Peyer's patch (tissue), 4 donors: Measurements from ENCODE around the gene TLX2. TPM values are rescaled to one million over a fixed set of nuclear protein-coding genes. Genes with fewer than 3 reads are reported as not detected.

Experiments
- DNase-seq, 3 donors: peaks; one replicate each; pipeline ENCODE4 v3.0.0-alpha.2; 2017 to 2019
- H3K27ac ChIP-seq, 4 donors: fragments of 200-600 bp; sonication (generic); one replicate each; pipeline ENCODE4 v1.5.1; 2016 to 2019
- H3K27me3 ChIP-seq, 2 donors: fragments of 200-600 bp; sonication (generic); one replicate each; pipeline ENCODE4 v1.5.1; 2019
- H3K36me3 ChIP-seq, 3 donors: fragments of 200-600 bp; sonication (generic); one replicate each; pipeline ENCODE4 v1.5.1; 2016 to 2019
- H3K4me1 ChIP-seq, 4 donors: fragments of 200-600 bp; sonication (generic); one replicate each; pipeline ENCODE4 v1.5.1; 2016 to 2019
- H3K4me3 ChIP-seq, 4 donors: fragments of 200-600 bp; sonication (generic); 1 replicate in 3 of 4; 2 replicates in 1 of 4; pipeline ENCODE4 v1.5.1; 2016 to 2019; ENCODE audit warnings: mild to moderate bottlenecking in 1 of 4
- H3K9me3 ChIP-seq, 4 donors: fragments of 200-600 bp; sonication (generic); one replicate each; pipeline ENCODE4 v1.5.1; 2016 to 2019; ENCODE audit warnings: mild to moderate bottlenecking in 1 of 4
- POLR2A ChIP-seq, 2 donors: fragments of 450-650 bp; IDR thresholded peaks; one replicate each; pipeline ENCODE4 v1.5.1; 2017; ENCODE audit warnings: antibody characterized with exemption in 2 of 2, mild to moderate bottlenecking in 2 of 2, moderate library complexity in 2 of 2
- total RNA-seq, 4 donors: library from RNA; depleted of rRNA; stranded (reverse); fragments of >200 nt; gene quantifications; one replicate each; pipeline ENCODE4 v1.1.0, GENCODE V29; 2016
- TF ChIP-seq, protein P1 (sequence below), 6 experiments: fragments of 450-650 bp in 4 of 6; fragments of 200-600 bp in 2 of 6; sonication (generic) in 1 of 6; IDR thresholded peaks; one replicate each; pipeline ENCODE4 v1.5.1; 2017 to 2019; ENCODE audit warnings: antibody characterized with exemption in 6 of 6, mild to moderate bottlenecking in 3 of 6, moderate library complexity in 1 of 6

TLX2 gene
- total RNA-seq, 4 donors from 2014 or later = 0.53 to 1.7 (median 1.7) TPM; not detected in 1

DNA sequence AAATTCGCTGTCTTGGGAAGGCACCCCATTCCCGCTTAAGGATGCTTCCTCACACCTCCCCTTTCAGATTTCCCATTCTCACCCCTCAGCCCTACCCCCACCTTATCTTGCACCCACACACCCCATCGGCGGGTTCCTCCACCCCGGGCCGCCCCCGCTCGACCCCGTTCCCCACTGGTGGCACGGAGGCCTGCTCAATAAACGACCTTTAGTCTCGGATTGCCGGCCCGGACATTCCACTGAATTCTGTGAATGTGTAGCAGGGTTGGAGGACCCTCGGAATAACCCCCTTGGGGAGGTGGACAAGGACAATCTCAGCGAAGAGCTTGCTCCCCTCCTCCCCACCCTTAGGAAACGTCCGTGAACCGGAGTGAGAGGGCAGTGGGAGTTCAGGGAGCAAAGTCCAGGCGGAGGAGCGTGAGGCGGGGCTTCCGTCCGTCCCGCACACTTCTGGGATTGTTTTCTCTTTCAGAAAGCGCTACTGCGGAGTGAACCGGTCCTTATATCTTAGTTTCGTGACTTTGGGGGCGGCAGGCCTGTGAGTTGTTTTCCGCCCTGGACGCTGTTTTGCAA, 12.0 kb upstream of the TLX2 start:
- Histone ChIP-seq H3K27ac (peak overlapping the region; percentile 67 to 94 (median 91)), H3K36me3 (peaks cover 0 to 13% (median 0%) of the 10 kb centered on the region in 3 donors), H3K27me3 (no peaks in the 10 kb centered on the region), H3K4me1 (peaks cover 3 to 79% (median 29%) of the 10 kb centered on the region in 4 donors), H3K4me3 (peak overlapping the region; percentile 37 to 85 (median 54)), H3K9me3 (no peaks in the 10 kb centered on the region)
- TF ChIP-seq POLR2A (IDR thresholded peaks at IDR 0.05) = peak; percentile 66 to 69
- TF ChIP-seq, protein P1, sequence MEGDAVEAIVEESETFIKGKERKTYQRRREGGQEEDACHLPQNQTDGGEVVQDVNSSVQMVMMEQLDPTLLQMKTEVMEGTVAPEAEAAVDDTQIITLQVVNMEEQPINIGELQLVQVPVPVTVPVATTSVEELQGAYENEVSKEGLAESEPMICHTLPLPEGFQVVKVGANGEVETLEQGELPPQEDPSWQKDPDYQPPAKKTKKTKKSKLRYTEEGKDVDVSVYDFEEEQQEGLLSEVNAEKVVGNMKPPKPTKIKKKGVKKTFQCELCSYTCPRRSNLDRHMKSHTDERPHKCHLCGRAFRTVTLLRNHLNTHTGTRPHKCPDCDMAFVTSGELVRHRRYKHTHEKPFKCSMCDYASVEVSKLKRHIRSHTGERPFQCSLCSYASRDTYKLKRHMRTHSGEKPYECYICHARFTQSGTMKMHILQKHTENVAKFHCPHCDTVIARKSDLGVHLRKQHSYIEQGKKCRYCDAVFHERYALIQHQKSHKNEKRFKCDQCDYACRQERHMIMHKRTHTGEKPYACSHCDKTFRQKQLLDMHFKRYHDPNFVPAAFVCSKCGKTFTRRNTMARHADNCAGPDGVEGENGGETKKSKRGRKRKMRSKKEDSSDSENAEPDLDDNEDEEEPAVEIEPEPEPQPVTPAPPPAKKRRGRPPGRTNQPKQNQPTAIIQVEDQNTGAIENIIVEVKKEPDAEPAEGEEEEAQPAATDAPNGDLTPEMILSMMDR (IDR thresholded peaks at IDR 0.05) = no peak
- DNase-seq = peak in 2 of 3 donors; percentile 83 to 85

DNA sequence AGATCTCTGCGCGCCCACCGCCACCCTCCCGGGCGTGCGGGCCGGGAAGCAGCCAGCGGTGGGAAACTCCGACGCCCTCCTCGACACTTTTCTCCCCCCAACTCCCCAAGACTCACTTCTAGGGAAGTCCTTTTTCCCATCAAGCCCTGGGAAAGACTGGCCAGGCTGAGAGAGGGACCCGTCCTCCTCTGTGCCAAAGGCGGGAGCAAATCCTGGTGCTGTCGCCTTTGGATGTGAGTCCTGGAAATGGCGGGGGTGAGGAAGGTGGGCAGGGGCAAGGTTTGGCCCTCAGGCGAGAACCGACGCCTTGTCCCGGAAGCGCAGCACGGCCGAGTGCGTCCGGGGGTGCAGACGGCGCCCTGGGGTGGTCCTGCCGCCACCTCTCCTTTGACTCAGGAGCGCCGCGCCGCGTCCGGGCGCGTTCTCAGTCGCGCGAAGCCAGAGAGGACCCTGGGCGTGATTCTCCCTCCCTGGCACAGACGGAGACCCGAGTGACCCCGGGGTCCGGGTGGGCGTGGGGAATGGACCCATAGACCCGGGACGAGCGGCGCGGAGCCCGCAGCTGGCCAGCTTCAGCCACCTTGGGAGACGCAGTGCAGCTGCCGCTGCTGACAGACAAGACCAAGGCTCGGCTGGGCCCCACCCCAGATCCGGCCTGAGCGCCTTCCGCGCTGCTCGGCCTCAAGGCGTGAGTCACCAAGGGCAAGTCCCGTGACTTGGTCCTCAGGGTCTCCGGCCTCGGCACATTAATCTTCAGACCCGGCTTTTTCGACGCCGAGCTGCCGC, 11.3 kb upstream of the TLX2 start:
- Histone ChIP-seq H3K27ac (peak overlapping the region; percentile 67 to 94 (median 91)), H3K27me3 (no peaks in the 10 kb centered on the region)

DNA sequence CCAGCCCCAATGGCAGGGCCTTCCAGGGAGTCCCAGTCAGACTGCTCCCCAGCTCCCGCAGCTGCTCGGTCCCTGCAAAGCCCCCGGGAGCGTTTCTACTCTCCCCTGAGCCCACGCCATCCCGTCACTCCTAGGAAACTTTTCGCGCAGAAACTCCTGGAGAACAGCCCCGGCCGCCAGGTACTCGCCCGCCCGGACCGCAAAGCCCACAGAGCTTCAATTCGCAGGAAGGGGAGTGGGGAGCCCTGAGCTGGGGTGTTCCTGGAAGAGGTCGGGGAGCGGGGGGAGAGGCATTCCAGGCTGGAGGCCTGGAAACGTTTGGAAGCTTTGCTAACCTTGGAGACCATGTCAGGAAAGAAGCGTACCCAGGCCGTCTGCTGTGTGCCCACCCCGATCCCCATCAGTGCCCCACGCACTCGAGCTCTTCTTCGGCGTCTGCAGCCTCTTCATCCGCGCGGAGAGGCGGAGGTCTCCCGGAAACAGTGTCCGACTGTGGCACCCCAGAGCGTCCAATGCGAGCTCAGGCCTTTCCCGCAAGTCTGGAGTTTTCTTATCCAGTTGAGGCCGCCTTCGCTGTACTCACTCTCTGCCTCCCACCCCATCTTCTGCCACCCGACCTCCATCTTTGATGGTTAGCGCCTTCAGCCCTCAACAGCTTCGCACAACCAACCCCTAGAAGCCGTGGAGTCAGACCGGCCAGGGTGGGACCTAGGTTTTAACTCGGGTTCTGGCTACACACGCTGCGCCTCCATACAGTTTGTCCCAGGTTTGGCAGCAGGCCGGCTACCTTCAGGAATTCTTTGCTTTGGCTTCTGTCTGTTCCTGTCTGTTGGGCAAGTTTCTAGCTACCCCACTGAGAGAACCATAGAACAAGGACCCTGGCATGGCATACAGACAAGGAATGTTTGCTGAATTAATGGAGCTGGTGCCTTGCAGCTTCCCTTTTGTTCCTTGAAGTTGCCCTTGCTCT, 10.5 kb upstream of the TLX2 start:
- H3K4me3 ChIP-seq = peak overlapping the region; percentile 37 to 85 (median 54)
- H3K9me3 ChIP-seq = no peaks in the 10 kb centered on the region
- H3K36me3 ChIP-seq = peaks cover 0 to 13% (median 0%) of the 10 kb centered on the region in 3 donors
- TF ChIP-seq, protein P1 (IDR thresholded peaks at IDR 0.05) = no peak
- TF ChIP-seq POLR2A (IDR thresholded peaks at IDR 0.05) = no peak
- peak in 1 of 3 donors; percentile 50 for DNase-seq
- H3K27ac ChIP-seq = peak overlapping the region; percentile 67 to 94 (median 91)
- no peaks in the 10 kb centered on the region for H3K27me3 ChIP-seq
- peaks cover 2 to 73% (median 21%) of the 10 kb centered on the region in 4 donors for H3K4me1 ChIP-seq

More for the DNA sequence above, 11.3 kb upstream of the TLX2 start:
- peaks cover 0 to 13% (median 0%) of the 10 kb centered on the region in 3 donors for H3K36me3 ChIP-seq
- H3K9me3 ChIP-seq = no peaks in the 10 kb centered on the region
- DNase-seq = peak; percentile 67 to 93 (median 91)
- TF ChIP-seq, protein P1 (IDR thresholded peaks at IDR 0.05) = peak in 4 of 6 experiments; percentile 16 to 48 (median 22)
- TF ChIP-seq POLR2A (IDR thresholded peaks at IDR 0.05) = peak; percentile 92
- H3K4me3 ChIP-seq = peak overlapping the region; percentile 37 to 85 (median 54)
- H3K4me1 ChIP-seq = peaks cover 3 to 75% (median 25%) of the 10 kb centered on the region in 4 donors

DNA sequence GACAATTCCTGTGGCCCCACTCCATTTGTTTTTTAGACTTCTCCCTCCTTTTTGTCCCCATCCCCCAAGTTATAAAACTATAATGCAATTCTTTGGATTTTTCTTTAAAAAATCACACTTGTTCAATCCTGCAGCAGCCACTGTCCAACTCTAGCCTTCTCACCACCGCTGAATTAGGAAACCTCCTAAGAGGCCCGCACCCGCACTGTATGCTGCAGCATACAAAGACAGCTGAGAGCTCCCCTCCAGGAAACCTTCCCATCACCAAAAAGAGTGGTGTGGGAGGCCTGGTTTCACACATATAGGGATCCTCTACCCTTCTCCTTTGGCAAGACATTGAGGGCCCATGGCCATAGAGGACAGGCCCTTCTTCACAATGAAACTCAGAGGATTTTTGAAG, 9.7 kb upstream of the TLX2 start:
- Histone ChIP-seq H3K27ac (no peak overlapping the region), H3K27me3 (no peaks in the 10 kb centered on the region), H3K4me3 (peak overlapping the region in 1 of 4 donors; percentile 85), H3K4me1 (peaks cover 0 to 65% (median 13%) of the 10 kb centered on the region in 4 donors), H3K36me3 (peaks cover 0 to 13% (median 0%) of the 10 kb centered on the region in 3 donors), H3K9me3 (no peaks in the 10 kb centered on the region)
- no peak for TF ChIP-seq POLR2A (IDR thresholded peaks at IDR 0.05)
- TF ChIP-seq, protein P1 (IDR thresholded peaks at IDR 0.05) = no peak
- DNase-seq = peak in 1 of 3 donors; percentile 18
